ENCODE data around the gene MET. TPM values are rescaled to one million over a fixed set of nuclear protein-coding genes. Genes with fewer than 3 reads are reported as not detected.

The MET gene
- total RNA-seq, 1 donor = 24.1 TPM

DNA sequence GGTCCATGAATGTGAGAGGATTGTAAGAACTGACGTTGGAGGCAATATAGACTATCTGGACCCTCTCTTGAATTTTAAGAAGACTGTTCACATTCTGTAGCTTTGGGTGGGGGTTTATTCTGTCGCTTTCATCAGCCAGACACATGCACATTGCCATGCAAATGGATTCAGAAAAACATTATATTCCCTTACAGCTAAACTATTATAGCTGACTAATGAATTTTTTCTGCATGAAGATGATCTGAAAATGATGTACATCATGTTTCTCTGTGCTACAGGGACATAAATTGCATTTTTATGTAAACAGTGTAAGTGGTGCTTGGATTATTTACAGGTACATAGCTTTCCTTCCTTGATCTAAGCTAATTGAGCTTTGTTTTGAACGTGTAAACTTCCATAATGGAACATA, 1.5 kb downstream of the MET start:
- peak overlapping the region; percentile 84 for H3K4me3 ChIP-seq (ENCODE audit: low read depth, low read length)
- TF ChIP-seq, protein P1, sequence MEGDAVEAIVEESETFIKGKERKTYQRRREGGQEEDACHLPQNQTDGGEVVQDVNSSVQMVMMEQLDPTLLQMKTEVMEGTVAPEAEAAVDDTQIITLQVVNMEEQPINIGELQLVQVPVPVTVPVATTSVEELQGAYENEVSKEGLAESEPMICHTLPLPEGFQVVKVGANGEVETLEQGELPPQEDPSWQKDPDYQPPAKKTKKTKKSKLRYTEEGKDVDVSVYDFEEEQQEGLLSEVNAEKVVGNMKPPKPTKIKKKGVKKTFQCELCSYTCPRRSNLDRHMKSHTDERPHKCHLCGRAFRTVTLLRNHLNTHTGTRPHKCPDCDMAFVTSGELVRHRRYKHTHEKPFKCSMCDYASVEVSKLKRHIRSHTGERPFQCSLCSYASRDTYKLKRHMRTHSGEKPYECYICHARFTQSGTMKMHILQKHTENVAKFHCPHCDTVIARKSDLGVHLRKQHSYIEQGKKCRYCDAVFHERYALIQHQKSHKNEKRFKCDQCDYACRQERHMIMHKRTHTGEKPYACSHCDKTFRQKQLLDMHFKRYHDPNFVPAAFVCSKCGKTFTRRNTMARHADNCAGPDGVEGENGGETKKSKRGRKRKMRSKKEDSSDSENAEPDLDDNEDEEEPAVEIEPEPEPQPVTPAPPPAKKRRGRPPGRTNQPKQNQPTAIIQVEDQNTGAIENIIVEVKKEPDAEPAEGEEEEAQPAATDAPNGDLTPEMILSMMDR (IDR thresholded peaks at IDR 0.05; ENCODE audit: insufficient read depth, low read length) = no peak
- DNase-seq (ENCODE audit: low read depth) = no peak

DNA sequence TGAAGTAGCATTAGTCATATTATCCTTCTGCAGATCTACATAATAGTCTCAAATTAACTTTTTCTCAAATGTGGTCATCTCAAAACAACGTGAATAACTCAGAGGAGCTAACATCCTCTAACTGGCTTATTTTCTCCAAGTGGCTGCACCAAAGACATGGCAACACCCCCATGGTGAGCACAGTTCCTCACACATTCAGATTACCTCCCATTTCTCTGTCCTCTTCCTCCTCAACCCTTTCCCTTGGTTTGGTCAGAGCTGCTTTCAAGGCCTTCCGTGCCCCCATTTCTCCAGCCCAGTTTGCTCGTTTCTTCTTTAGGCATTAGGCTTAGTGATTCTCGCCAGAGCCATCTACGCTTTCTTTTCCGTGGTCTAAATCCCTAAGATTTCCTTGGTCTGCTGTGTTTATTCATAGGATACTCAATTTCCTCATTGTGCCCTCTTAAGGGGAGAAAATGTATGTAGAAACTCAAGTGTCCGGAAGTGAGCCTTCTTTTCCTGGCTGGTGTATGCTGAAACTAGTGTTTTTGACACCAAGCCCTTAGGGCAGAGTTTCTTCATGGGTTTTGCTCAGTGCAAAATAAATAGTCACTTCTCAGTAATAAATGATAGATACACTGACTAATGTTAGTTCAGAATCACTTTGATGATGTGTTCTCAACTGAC, 2.6 kb downstream of the MET start:
- H3K4me3 ChIP-seq (ENCODE audit: low read depth, low read length) = no peak overlapping the region
- TF ChIP-seq, protein P1 (IDR thresholded peaks at IDR 0.05; ENCODE audit: insufficient read depth, low read length) = no peak
- DNase-seq (ENCODE audit: low read depth) = no peak

DNA sequence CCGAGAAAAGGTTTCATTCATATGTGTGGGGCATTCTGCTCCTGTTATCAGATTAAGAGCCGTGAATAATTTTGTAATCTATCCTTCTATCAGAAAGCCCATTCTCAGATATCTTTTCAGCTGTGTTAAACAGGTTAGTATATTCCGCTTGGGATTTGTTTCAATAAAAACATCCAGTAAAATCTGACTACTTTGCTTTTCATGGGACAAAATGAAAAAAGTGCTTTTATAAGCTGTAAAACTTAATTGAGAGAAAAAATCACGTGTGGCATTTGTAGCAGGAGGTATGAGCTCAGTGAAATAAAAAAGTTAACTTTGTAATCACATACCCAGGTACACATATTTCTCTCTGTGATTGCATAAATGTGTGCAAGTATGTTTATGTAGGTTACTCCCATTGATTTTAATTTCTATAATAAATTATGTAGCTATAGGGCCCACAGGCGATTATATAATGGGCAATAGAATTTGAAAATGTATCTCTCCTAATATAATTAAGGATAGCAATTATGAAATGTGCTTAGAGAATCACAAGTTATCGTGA, 3.9 kb downstream of the MET start:
- DNase-seq (ENCODE audit: low read depth) = no peak
- H3K4me3 ChIP-seq (ENCODE audit: low read depth, low read length) = no peak overlapping the region
- TF ChIP-seq, protein P1 (IDR thresholded peaks at IDR 0.05; ENCODE audit: insufficient read depth, low read length) = no peak

DNA sequence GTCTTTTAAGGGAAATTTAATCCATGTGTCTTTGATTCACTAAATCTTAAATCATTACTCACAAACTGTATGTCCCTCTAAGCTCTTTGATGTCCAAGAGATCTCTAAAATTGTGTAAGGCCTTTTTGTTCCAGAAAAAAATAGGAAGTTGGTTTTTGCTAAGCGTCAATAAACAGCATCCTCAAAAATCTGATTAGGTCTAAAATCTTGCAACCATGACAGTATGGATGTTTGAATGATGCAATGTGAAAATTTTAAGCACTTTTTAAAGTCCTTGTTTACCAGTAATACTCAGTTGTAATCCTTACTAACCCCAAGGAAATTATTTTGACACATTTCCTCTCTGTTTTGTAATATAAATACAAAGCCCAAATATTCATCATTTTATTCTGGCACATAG, 6.8 kb downstream of the MET start:
- H3K4me3 ChIP-seq (ENCODE audit: low read depth, low read length) = no peak overlapping the region
- TF ChIP-seq, protein P1 (IDR thresholded peaks at IDR 0.05; ENCODE audit: insufficient read depth, low read length) = no peak
- no peak for DNase-seq (ENCODE audit: low read depth)

DNA sequence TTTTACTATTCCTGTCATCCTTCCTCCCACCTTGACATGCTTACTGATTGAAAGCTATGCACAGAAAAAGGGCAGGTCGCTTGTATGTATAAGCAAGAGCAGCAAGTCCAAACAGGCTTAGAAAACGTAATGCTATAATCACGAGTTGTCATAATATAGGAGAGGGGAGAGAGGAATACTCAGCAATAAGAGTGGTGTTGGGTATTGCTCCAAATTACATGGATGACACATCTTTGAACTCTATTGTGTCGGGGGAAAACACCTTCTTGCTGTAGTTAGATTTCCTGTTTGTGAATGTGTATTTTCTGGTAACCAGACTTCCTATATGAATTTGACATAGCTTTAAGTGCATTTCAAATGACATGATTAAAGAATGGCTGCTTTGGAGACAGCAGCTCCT, 7.5 kb downstream of the MET start:
- DNase-seq (ENCODE audit: low read depth) = no peak
- TF ChIP-seq, protein P1 (IDR thresholded peaks at IDR 0.05; ENCODE audit: insufficient read depth, low read length) = no peak
- H3K4me3 ChIP-seq (ENCODE audit: low read depth, low read length) = no peak overlapping the region

DNA sequence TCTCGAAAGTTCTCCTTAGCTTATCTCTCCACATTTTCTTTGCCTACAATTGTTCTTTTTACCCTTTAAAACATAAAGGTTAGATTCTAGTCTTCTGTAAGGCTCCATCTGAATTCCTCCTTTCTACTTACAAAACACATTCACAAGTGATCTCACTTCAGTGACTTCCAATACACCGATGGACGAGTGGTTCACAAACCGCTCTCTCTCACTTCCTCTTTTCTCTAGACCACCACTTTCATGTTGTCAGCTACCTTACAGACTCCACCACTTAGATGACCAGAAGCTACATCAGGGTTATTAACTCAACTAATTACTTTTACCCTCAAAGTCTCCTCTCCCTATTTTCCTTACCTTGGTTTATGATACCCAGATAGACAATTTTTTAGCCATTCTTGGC, 11.8 kb downstream of the MET start:
- H3K4me3 ChIP-seq (ENCODE audit: low read depth, low read length) = no peak overlapping the region
- no peak for DNase-seq (ENCODE audit: low read depth)
- TF ChIP-seq, protein P1 (IDR thresholded peaks at IDR 0.05; ENCODE audit: insufficient read depth, low read length) = no peak

DNA sequence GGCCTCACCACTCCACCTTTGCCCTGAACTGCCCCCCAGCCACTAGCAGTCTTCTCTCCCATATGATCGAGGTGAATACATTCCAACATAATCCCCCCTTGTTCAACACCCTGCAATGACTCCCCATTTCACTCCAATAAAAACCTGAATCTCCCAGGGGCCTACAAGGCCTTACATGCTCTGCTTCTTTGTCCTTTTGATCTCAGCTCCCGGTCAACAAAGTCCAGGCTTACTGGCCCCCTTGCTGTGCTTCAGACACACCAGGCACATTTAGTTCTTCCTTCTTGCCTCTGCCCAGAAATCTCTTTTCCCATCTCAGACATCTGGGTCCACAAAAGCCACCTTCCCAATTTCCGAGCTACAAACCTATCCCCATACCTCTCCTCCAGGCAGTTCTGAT, 14.0 kb downstream of the MET start:
- no peak for DNase-seq (ENCODE audit: low read depth)
- TF ChIP-seq, protein P1 (IDR thresholded peaks at IDR 0.05; ENCODE audit: insufficient read depth, low read length) = no peak
- H3K4me3 ChIP-seq (ENCODE audit: low read depth, low read length) = no peak overlapping the region
